Epithelial cell of esophagus (primary cell): ENCODE data around the gene MAPK8IP3.

Experiments
- DNase-seq: peaks from one replicate; pipeline ENCODE4 v3.0.0; 2010; ENCODE audit warnings: low read depth
- H3K4me3 ChIP-seq: 2 replicates; pipeline ENCODE4 v1.5.1; 2011; ENCODE audit warnings: mild to moderate bottlenecking, low read length, control low read depth
- CTCF ChIP-seq: IDR thresholded peaks from 2 replicates; pipeline ENCODE4 v1.5.1; 2011; ENCODE audit warnings: low read depth, mild to moderate bottlenecking, low read length, control low read depth, inconsistent platforms; ENCODE audit not compliant: insufficient read depth; ENCODE audit errors: missing control alignments

The MAPK8IP3 gene

GRCh38 chr16:1784977-1785845 lies 79.2 kb downstream of the MAPK8IP3 start:
- DNase-seq = no peak
- H3K4me3 ChIP-seq = no peak overlapping the region
- no peak for TF ChIP-seq CTCF

GRCh38 chr16:1785846-1786170 lies 79.8 kb downstream of the MAPK8IP3 start:
- no peak overlapping the region for H3K4me3 ChIP-seq
- DNase-seq = no peak
- TF ChIP-seq CTCF = no peak

- no peak overlapping the region for H3K4me3 ChIP-seq
- DNase-seq = no peak
- TF ChIP-seq CTCF = no peak
Measured at GRCh38 chr16:1786242-1787055, 80.5 kb downstream of the MAPK8IP3 start.

- DNase-seq = no peak
- no peak overlapping the region for H3K4me3 ChIP-seq
- TF ChIP-seq CTCF = no peak
Measured at GRCh38 chr16:1787056-1787321, 81.0 kb downstream of the MAPK8IP3 start.

- no peak for DNase-seq
- H3K4me3 ChIP-seq = no peak overlapping the region
- no peak for TF ChIP-seq CTCF
Measured at GRCh38 chr16:1787322-1788094, 81.5 kb downstream of the MAPK8IP3 start.

- DNase-seq = no peak
- H3K4me3 ChIP-seq = no peak overlapping the region
- no peak for TF ChIP-seq CTCF
Measured at GRCh38 chr16:1788095-1788707, 82.2 kb downstream of the MAPK8IP3 start.
